HCT116 (cell line): ENCODE data around the gene WTAP. TPM values are rescaled to one million over a fixed set of nuclear protein-coding genes. Genes with fewer than 3 reads are reported as not detected.

Source experiments
- ATAC-seq: fragments of 200-7000 bp; cut with Tn5 transposase; 2 replicates; pipeline ENCODE4 v1.9.1; 2020; ENCODE audit warnings: mild to moderate bottlenecking, moderate library complexity
- BruUV-seq: library from RNA; stranded (reverse); fragments of 400-500 nt; replicated peaks from 2 replicates; lab custom pipeline; 2021; lab: Mats Ljungman, UMichigan
- CTCF ChIA-PET: fragments of 300-600 bp; sonication (Branson Sonifier 250); formaldehyde crosslinking; loops from one replicate; lab custom pipeline; 2021; ENCODE audit warnings: antibody characterized with exemption; lab: Charles Lee
- POLR2A ChIA-PET: fragments of 300-600, 350-600 bp; sonication (Branson Sonifier 250); formaldehyde crosslinking; loops from one replicate; lab custom pipeline; 2021; ENCODE audit warnings: antibody characterized with exemption; lab: Charles Lee
- RAD21 ChIA-PET, 2 experiments: fragments of 300-600 bp; sonication (Branson Sonifier 250); formaldehyde crosslinking; loops; one replicate each; lab custom pipeline; 2023; ENCODE audit warnings: low total read pairs in 2 of 2; ENCODE audit not compliant: uncharacterized antibody in 2 of 2, unreplicated experiment in 2 of 2, low non-redundant PET in 1 of 2; lab: Charles Lee
- DNase-seq: peaks from one replicate; pipeline ENCODE4 v3.0.0-alpha.2; 2010; ENCODE audit warnings: low read depth, low spot score
- H2AFZ ChIP-seq: fragments of 200-600 bp; shearing (Covaris generic), sonication (generic); 2 replicates; pipeline ENCODE4 v1.6.1; 2017; ENCODE audit warnings: low read depth, mixed run types, mixed read lengths, antibody characterized with exemption, low read length; ENCODE audit not compliant: poor library complexity, severe bottlenecking
- H3K27ac ChIP-seq: 2 replicates; pipeline ENCODE4 v1.5.1; 2012; ENCODE audit warnings: low read depth, low read length
- H3K27me3 ChIP-seq: fragments of 200-600 bp; sonication (generic); 2 replicates; pipeline ENCODE4 v1.6.1; 2016; ENCODE audit warnings: mixed run types, low read length, mixed read lengths; ENCODE audit not compliant: insufficient read depth
- H3K36me3 ChIP-seq, 2 experiments: fragments of 200-500 bp in 1 of 2; fragments of 200-600 bp in 1 of 2; sonication (Bioruptor generic) in 1 of 2; sonication (generic) in 1 of 2; 2 replicates each; pipeline versions ENCODE4 v1.5.1 to v1.6.1; 2014 to 2016; ENCODE audit warnings: low read length in 2 of 2, inconsistent platforms in 1 of 2, mixed read lengths in 1 of 2, mixed run types in 1 of 2; ENCODE audit not compliant: insufficient read depth in 2 of 2, control insufficient read depth in 1 of 2
- H3K4me1 ChIP-seq, 2 experiments: fragments of 200-600 bp in 1 of 2; sonication (generic) in 1 of 2; 2 replicates each; pipeline versions ENCODE4 v1.5.1 to v1.6.1; 2012 to 2017; ENCODE audit warnings: low read length in 2 of 2, inconsistent platforms in 1 of 2, mild to moderate bottlenecking in 1 of 2, mixed read lengths in 1 of 2, mixed run types in 1 of 2, moderate library complexity in 1 of 2; ENCODE audit not compliant: insufficient read depth in 2 of 2, control insufficient read depth in 1 of 2
- H3K4me2 ChIP-seq: fragments of 200-600 bp; sonication (generic); 2 replicates; pipeline ENCODE4 v1.6.1; 2017; ENCODE audit warnings: mixed run types, low read length, mixed read lengths
- H3K4me3 ChIP-seq, 2 experiments: fragments of 200-600 bp in 1 of 2; sonication (generic) in 1 of 2; replicated peaks in 1 of 2; 2 replicates each; pipeline ENCODE4 v1.5.1; 2011 to 2016; ENCODE audit warnings: low read length in 2 of 2, control low read depth in 1 of 2, low read depth in 1 of 2, mild to moderate bottlenecking in 1 of 2, mixed read lengths in 1 of 2, mixed run types in 1 of 2
- H3K79me2 ChIP-seq: fragments of 200-600 bp; sonication (generic); 2 replicates; pipeline ENCODE4 v1.6.1; 2017; ENCODE audit warnings: mild to moderate bottlenecking, mixed run types, low read length, moderate library complexity, mixed read lengths; ENCODE audit not compliant: insufficient read depth
- H3K9ac ChIP-seq: fragments of 200-600 bp; sonication (generic); 2 replicates; pipeline ENCODE4 v1.6.1; 2016; ENCODE audit warnings: low read length, mixed read lengths
- H3K9me2 ChIP-seq: fragments of 200-600 bp; sonication (generic), shearing (Covaris generic); 2 replicates; pipeline ENCODE4 v1.6.1; 2017; ENCODE audit warnings: mixed run types, mild to moderate bottlenecking, moderate library complexity; ENCODE audit not compliant: insufficient read depth
- H3K9me3 ChIP-seq, 2 experiments: fragments of 200-500 bp in 1 of 2; fragments of 200-600 bp in 1 of 2; sonication (Bioruptor generic) in 1 of 2; sonication (generic) in 1 of 2; 2 replicates each; pipeline ENCODE4 v1.6.1; 2014 to 2017; ENCODE audit warnings: low read length in 2 of 2, mixed read lengths in 2 of 2, inconsistent platforms in 1 of 2, low read depth in 1 of 2, mild to moderate bottlenecking in 1 of 2, mixed run types in 1 of 2, moderate library complexity in 1 of 2; ENCODE audit not compliant: control insufficient read depth in 1 of 2, insufficient read depth in 1 of 2
- H4K20me1 ChIP-seq: fragments of 200-600 bp; sonication (generic), shearing (Covaris generic); 2 replicates; pipeline ENCODE4 v1.6.1; 2017; ENCODE audit warnings: mixed run types, mild to moderate bottlenecking, moderate library complexity; ENCODE audit not compliant: insufficient read depth
- ATF3 ChIP-seq: IDR thresholded peaks from 2 replicates; pipeline ENCODE4 v1.6.1; 2012
- CEBPB ChIP-seq: IDR thresholded peaks from 2 replicates; pipeline ENCODE4 v1.6.1; 2012; ENCODE audit warnings: low read depth
- ELF1 ChIP-seq: IDR thresholded peaks from 2 replicates; pipeline ENCODE4 v1.6.1; 2012; ENCODE audit warnings: low read depth, borderline replicate concordance
- EZH2 ChIP-seq: fragments of 200-600 bp; sonication (generic); IDR thresholded peaks from 2 replicates; pipeline ENCODE4 v1.6.1; 2017; ENCODE audit warnings: antibody characterized with exemption, mixed run types
- FOSL1 ChIP-seq: IDR thresholded peaks from 2 replicates; pipeline ENCODE4 v1.6.1; 2012; ENCODE audit warnings: low read depth
- JUND ChIP-seq: IDR thresholded peaks from 2 replicates; pipeline ENCODE4 v1.6.1; 2012
- MAX ChIP-seq: IDR thresholded peaks from 2 replicates; pipeline ENCODE4 v1.6.1; 2012
- POLR2A ChIP-seq: IDR thresholded peaks from 2 replicates; pipeline ENCODE4 v1.7.0; 2011; ENCODE audit warnings: borderline replicate concordance; ENCODE audit not compliant: insufficient read depth, insufficient read length; ENCODE audit errors: extremely low read depth
- POLR2AphosphoS5 ChIP-seq: IDR thresholded peaks from 2 replicates; pipeline ENCODE4 v1.6.1; 2011; ENCODE audit warnings: mild to moderate bottlenecking, low read depth, low read length, moderate library complexity
- SP1 ChIP-seq: IDR thresholded peaks from 2 replicates; pipeline ENCODE4 v1.6.1; 2012; ENCODE audit warnings: low read depth
- SRF ChIP-seq: IDR thresholded peaks from 2 replicates; pipeline ENCODE4 v1.6.1; 2012; ENCODE audit warnings: low read depth
- TCF7L2 ChIP-seq: IDR thresholded peaks from 2 replicates; pipeline ENCODE4 v1.7.0; 2011; ENCODE audit warnings: borderline replicate concordance, inconsistent platforms; ENCODE audit not compliant: insufficient read depth, insufficient read length; ENCODE audit errors: extremely low read depth
- YY1 ChIP-seq: IDR thresholded peaks from 2 replicates; pipeline ENCODE4 v1.6.1; 2011; ENCODE audit warnings: low read length, low read depth, moderate library complexity, mild to moderate bottlenecking; ENCODE audit not compliant: insufficient replicate concordance; ENCODE audit errors: extremely low read depth
- ZNF274 ChIP-seq: fragments of 200-500 bp; sonication (Bioruptor generic); IDR thresholded peaks from 2 replicates; pipeline ENCODE4 v1.6.1; 2014; ENCODE audit warnings: mild to moderate bottlenecking, low read depth, low read length, inconsistent platforms
- intact Hi-C: fragments of 100-400 bp; cut with micrococcal nuclease; formaldehyde crosslinking; loops from 2 replicates; pipeline ENCODE4 v1.10.0; 2022
- total RNA-seq: library from RNA; stranded (reverse); gene quantifications from one replicate; pipeline ENCODE4 v1.2.1, GENCODE V29; 2021; ENCODE audit not compliant: unreplicated experiment
- TF ChIP-seq, protein P1 (sequence below), 3 experiments: fragments of 200-600 bp in 1 of 3; sonication (generic) in 1 of 3; IDR thresholded peaks in 2 of 3; conservative IDR thresholded peaks in 1 of 3; 2 replicates each; pipeline ENCODE4 v1.5.1; 2012 to 2017; ENCODE audit warnings: low read depth in 2 of 3, low read length in 2 of 3, antibody characterized with exemption in 1 of 3, borderline replicate concordance in 1 of 3, control low read depth in 1 of 3, mild to moderate bottlenecking in 1 of 3, mixed read lengths in 1 of 3, mixed run types in 1 of 3, moderate library complexity in 1 of 3; ENCODE audit not compliant: insufficient read depth in 1 of 3
- TF ChIP-seq, protein P2 (sequence below): IDR thresholded peaks from 2 replicates; pipeline ENCODE4 v1.6.1; 2012; ENCODE audit warnings: low read depth

Gene WTAP
- total RNA-seq, 1 experiment from 2014 or later: 88.6 TPM

DNA sequence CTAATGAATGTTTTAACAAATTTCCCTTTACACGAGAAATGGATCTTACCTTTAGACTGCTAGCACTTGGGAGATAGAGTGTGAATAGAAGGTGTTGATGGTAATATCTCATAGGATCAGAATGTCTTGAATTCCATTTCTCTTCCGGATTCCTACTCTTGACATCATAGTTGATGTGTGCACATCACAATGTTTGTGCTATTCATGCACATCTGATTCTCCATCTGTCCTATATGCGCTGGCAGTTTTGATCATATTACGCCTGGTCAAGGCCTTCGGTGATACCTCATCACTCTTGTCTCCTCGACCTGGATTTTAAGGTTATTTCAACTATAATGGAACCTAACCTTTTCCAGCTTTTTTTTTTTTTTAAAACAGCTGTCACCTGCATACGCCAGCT, 17.8 kb downstream of the WTAP start:
- Histone ChIP-seq H3K4me3 (no peak overlapping the region), H3K9me2 (no peaks in the 10 kb centered on the region), H3K4me1 (no peaks in the 10 kb centered on the region), H3K4me2 (no peak overlapping the region)
- ATAC-seq: no peak
- TF ChIP-seq EZH2 (no peak), YY1 (no peak)
- TF ChIP-seq, all 23 proteins: peak for 0
- RAD21 ChIA-PET: no interaction called here
- intact Hi-C loops: no loop called here
- Histone ChIP-seq H2AFZ (no peak overlapping the region), H4K20me1 (peaks cover 30% of the 10 kb centered on the region), H3K79me2 (peaks cover 98% of the 10 kb centered on the region), H3K9ac (no peak overlapping the region), H3K27ac (no peak overlapping the region), H3K9me3 (no peaks in the 10 kb centered on the region), H3K36me3 (peaks cover 66 to 88% of the 10 kb centered on the region in 2 experiments), H3K27me3 (no peaks in the 10 kb centered on the region)
- CTCF ChIA-PET: no interaction called here
- POLR2A ChIA-PET: no interaction called here
- no TSS peak for BruUV-seq
- no peak for DNase-seq

DNA sequence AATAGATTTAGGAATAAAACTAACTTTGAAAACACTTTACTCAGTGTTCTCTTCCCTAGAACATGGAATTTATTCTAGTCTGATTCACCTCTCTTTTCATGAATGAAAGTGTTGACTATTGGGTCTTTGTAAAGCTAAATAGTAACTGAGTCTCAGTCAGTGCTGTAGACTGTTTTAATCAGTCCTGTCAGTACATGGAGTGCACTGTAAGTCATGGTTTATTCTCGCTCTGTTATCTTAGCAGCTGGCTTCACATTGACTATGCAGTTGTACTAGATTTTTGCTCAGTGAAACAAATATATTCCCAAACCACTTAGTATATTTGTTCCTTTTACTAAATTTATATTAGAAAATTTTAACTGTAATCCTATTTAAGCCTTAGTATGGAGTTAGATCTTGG, 19.5 kb downstream of the WTAP start:
- Histone ChIP-seq H3K4me3 (no peak overlapping the region), H3K79me2 (peaks cover 98% of the 10 kb centered on the region), H3K9me2 (no peaks in the 10 kb centered on the region), H3K4me2 (no peak overlapping the region), H3K4me1 (no peaks in the 10 kb centered on the region), H4K20me1 (peaks cover 30% of the 10 kb centered on the region), H2AFZ (no peak overlapping the region), H3K9ac (no peak overlapping the region), H3K27ac (no peak overlapping the region), H3K36me3 (peaks cover 67 to 85% of the 10 kb centered on the region in 2 experiments), H3K27me3 (no peaks in the 10 kb centered on the region), H3K9me3 (no peaks in the 10 kb centered on the region)
- ATAC-seq: no peak
- ChIA-PET RAD21 (no interaction called here), CTCF (no interaction called here), POLR2A (no interaction called here)
- no peak for DNase-seq
- no peak for TF ChIP-seq JUND
- no peak for TF ChIP-seq SRF
- TF ChIP-seq TCF7L2: no peak
- TF ChIP-seq FOSL1: no peak
- TF ChIP-seq YY1: no peak
- no peak for TF ChIP-seq CEBPB
- TF ChIP-seq, protein P1, sequence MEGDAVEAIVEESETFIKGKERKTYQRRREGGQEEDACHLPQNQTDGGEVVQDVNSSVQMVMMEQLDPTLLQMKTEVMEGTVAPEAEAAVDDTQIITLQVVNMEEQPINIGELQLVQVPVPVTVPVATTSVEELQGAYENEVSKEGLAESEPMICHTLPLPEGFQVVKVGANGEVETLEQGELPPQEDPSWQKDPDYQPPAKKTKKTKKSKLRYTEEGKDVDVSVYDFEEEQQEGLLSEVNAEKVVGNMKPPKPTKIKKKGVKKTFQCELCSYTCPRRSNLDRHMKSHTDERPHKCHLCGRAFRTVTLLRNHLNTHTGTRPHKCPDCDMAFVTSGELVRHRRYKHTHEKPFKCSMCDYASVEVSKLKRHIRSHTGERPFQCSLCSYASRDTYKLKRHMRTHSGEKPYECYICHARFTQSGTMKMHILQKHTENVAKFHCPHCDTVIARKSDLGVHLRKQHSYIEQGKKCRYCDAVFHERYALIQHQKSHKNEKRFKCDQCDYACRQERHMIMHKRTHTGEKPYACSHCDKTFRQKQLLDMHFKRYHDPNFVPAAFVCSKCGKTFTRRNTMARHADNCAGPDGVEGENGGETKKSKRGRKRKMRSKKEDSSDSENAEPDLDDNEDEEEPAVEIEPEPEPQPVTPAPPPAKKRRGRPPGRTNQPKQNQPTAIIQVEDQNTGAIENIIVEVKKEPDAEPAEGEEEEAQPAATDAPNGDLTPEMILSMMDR (IDR thresholded peaks at IDR 0.05 in 2 of 3, conservative IDR thresholded peaks at IDR 0.05 in 1 of 3; ENCODE audit: borderline replicate concordance in 1 of 3, insufficient read depth in 1 of 3, low read depth in 2 of 3, low read length in 2 of 3): no peak
- no peak for TF ChIP-seq ATF3
- TF ChIP-seq MAX: no peak
- TF ChIP-seq, protein P2, sequence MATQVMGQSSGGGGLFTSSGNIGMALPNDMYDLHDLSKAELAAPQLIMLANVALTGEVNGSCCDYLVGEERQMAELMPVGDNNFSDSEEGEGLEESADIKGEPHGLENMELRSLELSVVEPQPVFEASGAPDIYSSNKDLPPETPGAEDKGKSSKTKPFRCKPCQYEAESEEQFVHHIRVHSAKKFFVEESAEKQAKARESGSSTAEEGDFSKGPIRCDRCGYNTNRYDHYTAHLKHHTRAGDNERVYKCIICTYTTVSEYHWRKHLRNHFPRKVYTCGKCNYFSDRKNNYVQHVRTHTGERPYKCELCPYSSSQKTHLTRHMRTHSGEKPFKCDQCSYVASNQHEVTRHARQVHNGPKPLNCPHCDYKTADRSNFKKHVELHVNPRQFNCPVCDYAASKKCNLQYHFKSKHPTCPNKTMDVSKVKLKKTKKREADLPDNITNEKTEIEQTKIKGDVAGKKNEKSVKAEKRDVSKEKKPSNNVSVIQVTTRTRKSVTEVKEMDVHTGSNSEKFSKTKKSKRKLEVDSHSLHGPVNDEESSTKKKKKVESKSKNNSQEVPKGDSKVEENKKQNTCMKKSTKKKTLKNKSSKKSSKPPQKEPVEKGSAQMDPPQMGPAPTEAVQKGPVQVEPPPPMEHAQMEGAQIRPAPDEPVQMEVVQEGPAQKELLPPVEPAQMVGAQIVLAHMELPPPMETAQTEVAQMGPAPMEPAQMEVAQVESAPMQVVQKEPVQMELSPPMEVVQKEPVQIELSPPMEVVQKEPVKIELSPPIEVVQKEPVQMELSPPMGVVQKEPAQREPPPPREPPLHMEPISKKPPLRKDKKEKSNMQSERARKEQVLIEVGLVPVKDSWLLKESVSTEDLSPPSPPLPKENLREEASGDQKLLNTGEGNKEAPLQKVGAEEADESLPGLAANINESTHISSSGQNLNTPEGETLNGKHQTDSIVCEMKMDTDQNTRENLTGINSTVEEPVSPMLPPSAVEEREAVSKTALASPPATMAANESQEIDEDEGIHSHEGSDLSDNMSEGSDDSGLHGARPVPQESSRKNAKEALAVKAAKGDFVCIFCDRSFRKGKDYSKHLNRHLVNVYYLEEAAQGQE: no peak
- TF ChIP-seq SP1: no peak
- TF ChIP-seq ZNF274: no peak
- TF ChIP-seq POLR2AphosphoS5: no peak
- no peak for TF ChIP-seq POLR2A
- no peak for TF ChIP-seq EZH2
- TF ChIP-seq ELF1: no peak
- intact Hi-C loops: no loop called here
- BruUV-seq: no TSS peak
